Karpas-422 (cell line): Measurements from ENCODE around the gene DHX58. TPM values are rescaled to one million over a fixed set of nuclear protein-coding genes. Genes with fewer than 3 reads are reported as not detected.

Experiments
- DNase-seq: peaks from one replicate; pipeline ENCODE4 v3.0.0-alpha.2; 2015
- H2AFZ ChIP-seq: fragments of 200-600 bp; sonication (generic); 2 replicates; pipeline ENCODE4 v1.6.1; 2014; ENCODE audit warnings: antibody characterized with exemption, low read length, mixed read lengths
- H3K27ac ChIP-seq: fragments of 200-600 bp; sonication (generic); 2 replicates; pipeline ENCODE4 v1.5.1; 2014; ENCODE audit warnings: mild to moderate bottlenecking, low read length, moderate library complexity
- H3K27me3 ChIP-seq: fragments of 200-600 bp; sonication (generic); 2 replicates; pipeline ENCODE4 v1.6.1; 2014; ENCODE audit warnings: low read length, mixed read lengths
- H3K36me3 ChIP-seq: fragments of 200-600 bp; sonication (generic); 2 replicates; pipeline ENCODE4 v1.6.1; 2014; ENCODE audit warnings: low read length, mixed read lengths; ENCODE audit not compliant: insufficient read depth
- H3K4me1 ChIP-seq: fragments of 200-600 bp; sonication (generic); 2 replicates; pipeline ENCODE4 v1.6.1; 2014; ENCODE audit warnings: mild to moderate bottlenecking, low read length, mixed read lengths
- H3K4me2 ChIP-seq: fragments of 200-600 bp; sonication (generic); 2 replicates; pipeline ENCODE4 v1.6.1; 2014; ENCODE audit warnings: low read length, low read depth, mild to moderate bottlenecking; ENCODE audit not compliant: poor library complexity, severe bottlenecking
- H3K4me3 ChIP-seq: fragments of 200-600 bp; sonication (generic); 2 replicates; pipeline ENCODE4 v1.5.1; 2014; ENCODE audit warnings: mild to moderate bottlenecking, antibody characterized with exemption, low read length, mixed read lengths
- H3K79me2 ChIP-seq: fragments of 200-600 bp; sonication (generic); 2 replicates; pipeline ENCODE4 v1.6.1; 2014; ENCODE audit warnings: mild to moderate bottlenecking, low read length, mixed read lengths
- H3K9ac ChIP-seq: fragments of 200-600 bp; sonication (generic); 2 replicates; pipeline ENCODE4 v1.6.0; 2014; ENCODE audit warnings: low read length
- H3K9me2 ChIP-seq: fragments of 200-600 bp; sonication (generic), shearing (Covaris generic); replicated peaks from 2 replicates; pipeline ENCODE4 v1.6.0; 2014; ENCODE audit warnings: mild to moderate bottlenecking, low read length, moderate library complexity; ENCODE audit not compliant: insufficient read depth
- H3K9me3 ChIP-seq: fragments of 300-700, 200-600 bp; sonication (generic); 2 replicates; pipeline ENCODE4 v1.6.1; 2014; ENCODE audit warnings: low read length, mixed read lengths
- H4K20me1 ChIP-seq: fragments of 200-600 bp; sonication (generic); 2 replicates; pipeline ENCODE4 v1.6.1; 2014; ENCODE audit warnings: mild to moderate bottlenecking, antibody characterized with exemption, low read length, low read depth; ENCODE audit not compliant: insufficient read depth
- total RNA-seq: library from RNA; depleted of rRNA; stranded (reverse); fragments of >200 nt; shearing (Covaris generic); gene quantifications from 2 replicates; pipeline ENCODE4 v1.2.3, GENCODE V29; 2014; ENCODE audit warnings: low replicate concordance; rRNA removed

DHX58 gene
- total RNA-seq, 1 experiment from 2014 or later: 12.6 TPM

DNA sequence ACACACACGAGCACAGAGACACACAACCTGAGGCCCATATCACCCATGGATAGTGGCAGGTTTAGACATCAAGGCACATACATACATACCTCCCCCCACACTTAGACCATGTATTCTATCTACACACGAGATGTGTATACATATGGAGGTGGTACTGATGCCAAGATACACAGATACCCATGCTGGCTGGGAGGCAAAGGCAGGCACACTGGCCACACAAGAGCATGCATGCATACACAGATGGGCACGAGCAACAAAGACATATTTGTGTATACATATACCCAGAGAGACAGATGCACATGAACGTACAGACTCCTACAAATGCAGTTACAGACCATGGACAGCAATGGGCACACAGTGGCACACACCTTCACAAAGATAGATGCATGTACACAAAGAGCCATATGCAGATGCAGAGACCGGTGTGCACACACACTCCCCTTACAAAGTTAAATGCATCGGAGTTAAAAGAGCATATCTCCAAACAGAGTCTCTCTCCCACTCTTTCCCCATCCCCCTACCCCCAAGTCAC lies 60.1 kb downstream of the DHX58 start:
- Histone ChIP-seq H3K9ac (no peak overlapping the region), H3K27ac (no peak overlapping the region), H4K20me1 (no peaks in the 10 kb centered on the region), H3K27me3 (no peaks in the 10 kb centered on the region), H3K9me3 (no peaks in the 10 kb centered on the region), H3K4me3 (no peak overlapping the region), H2AFZ (no peak overlapping the region), H3K4me2 (no peak overlapping the region), H3K4me1 (no peaks in the 10 kb centered on the region), H3K36me3 (no peaks in the 10 kb centered on the region), H3K9me2 (no peaks in the 10 kb centered on the region), H3K79me2 (no peaks in the 10 kb centered on the region)
- no peak for DNase-seq

DNA sequence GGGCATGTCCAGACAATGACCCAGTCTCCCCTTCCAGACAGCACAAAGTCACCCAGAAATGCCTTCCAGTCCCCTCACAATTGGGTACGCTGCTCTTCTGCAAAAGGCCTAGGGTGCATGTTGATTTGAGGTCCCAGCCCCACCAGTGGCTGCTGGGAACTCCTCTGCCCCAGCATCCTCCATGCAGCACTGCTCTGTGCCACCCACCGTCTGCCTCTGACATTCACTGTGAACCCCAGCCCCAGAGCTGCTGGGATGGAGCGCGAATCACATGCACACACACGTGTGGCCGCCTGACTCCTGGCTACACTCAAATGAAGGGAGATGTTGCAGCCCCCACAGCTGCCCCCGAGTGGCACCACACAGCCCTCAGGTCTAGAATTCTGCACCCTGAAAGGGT lies 60.9 kb downstream of the DHX58 start:
- H3K79me2 ChIP-seq: no peaks in the 10 kb centered on the region
- no peaks in the 10 kb centered on the region for H3K36me3 ChIP-seq
- no peaks in the 10 kb centered on the region for H3K9me2 ChIP-seq
- H3K9ac ChIP-seq: no peak overlapping the region
- no peaks in the 10 kb centered on the region for H3K4me1 ChIP-seq
- no peaks in the 10 kb centered on the region for H3K27me3 ChIP-seq
- H3K27ac ChIP-seq: no peak overlapping the region
- H3K4me2 ChIP-seq: no peak overlapping the region
- no peaks in the 10 kb centered on the region for H3K9me3 ChIP-seq
- H4K20me1 ChIP-seq: no peaks in the 10 kb centered on the region
- no peak overlapping the region for H3K4me3 ChIP-seq
- H2AFZ ChIP-seq: no peak overlapping the region
- DNase-seq: no peak

Other genes starting within 250 kb of the DHX58 start
- gene KLHL11, start 247.3 kb downstream of the DHX58 start, total RNA-seq: 14.3 and 19.0 TPM in 2 replicates
- 173 and 212 TPM in 2 replicates for gene ACLY, start 193.8 kb downstream of the DHX58 start, total RNA-seq
- gene ODAD4, start 182.1 kb downstream of the DHX58 start, total RNA-seq: 0.67 and 1.0 TPM in 2 replicates
- gene CNP, start 145.9 kb downstream of the DHX58 start, total RNA-seq: 41.3 and 79.1 TPM in 2 replicates
- gene DNAJC7, start 95.3 kb downstream of the DHX58 start, total RNA-seq: 56.1 and 64.1 TPM in 2 replicates
- gene NKIRAS2, start 92.6 kb downstream of the DHX58 start, total RNA-seq: 28.4 and 44.9 TPM in 2 replicates
- not detected in 2 replicates for gene C17orf113, start 62.1 kb downstream of the DHX58 start, total RNA-seq
- not detected in 2 replicates for gene ZNF385C, start 14.2 kb downstream of the DHX58 start, total RNA-seq
- 26.7 and 34.6 TPM in 2 replicates for gene KAT2A, start 8.7 kb upstream of the DHX58 start, total RNA-seq
- gene HSPB9, start 10.1 kb upstream of the DHX58 start, total RNA-seq: 0.29 and 0.37 TPM in 2 replicates
- gene RAB5C, start 42.3 kb upstream of the DHX58 start, total RNA-seq: 56.9 and 59.5 TPM in 2 replicates
- 0.04 TPM in 1 of 2 replicates, not detected in the other for gene KCNH4, start 68.4 kb upstream of the DHX58 start, total RNA-seq
- not detected in 2 replicates for gene HCRT, start 72.7 kb upstream of the DHX58 start, total RNA-seq
- gene GHDC, start 81.8 kb upstream of the DHX58 start, total RNA-seq: 14.9 and 28.8 TPM in 2 replicates
- gene STAT5B, start 163.7 kb upstream of the DHX58 start, total RNA-seq: 110 and 142 TPM in 2 replicates
- 62.3 and 160 TPM in 2 replicates for gene STAT5A, start 175.8 kb upstream of the DHX58 start, total RNA-seq